Adrenal gland (tissue), 5 donors: ENCODE results near the gene EXOSC9.

Source experiments
- CTCF ChIP-seq, 6 experiments: fragments of 450-650 bp in 4 of 6; fragments of 200-600 bp in 2 of 6; sonication (generic) in 1 of 6; IDR thresholded peaks; 1 replicate in 5 of 6; 2 replicates in 1 of 6; pipeline versions ENCODE4 v1.5.1 to v1.8.0; 2016 to 2021; ENCODE audit warnings: antibody characterized with exemption in 6 of 6, mild to moderate bottlenecking in 2 of 6, moderate library complexity in 1 of 6
- POLR2A ChIP-seq, 2 donors: fragments of 450-650 bp; IDR thresholded peaks; one replicate each; pipeline ENCODE4 v1.6.1; 2017; ENCODE audit warnings: antibody characterized with exemption in 2 of 2, mild to moderate bottlenecking in 2 of 2, moderate library complexity in 1 of 2
- donor health status: DM: no; HTN: no; CAD: no.

GRCh38 chr4:121827853-121828252 lies 26.7 kb downstream of the EXOSC9 start:
- TF ChIP-seq CTCF (IDR thresholded peaks at IDR 0.05) (no peak), POLR2A (IDR thresholded peaks at IDR 0.05) (no peak)
